Astrocyte (in vitro differentiated cells and primary cell): Measurements from ENCODE around the gene NKG7.

Experiments
- EZH2 ChIP-seq: IDR thresholded peaks from 2 replicates; pipeline ENCODE4 v1.6.1; 2012; ENCODE audit warnings: mild to moderate bottlenecking, low read length, inconsistent platforms; ENCODE audit not compliant: insufficient read depth
- TF ChIP-seq, protein P1 (sequence below): IDR thresholded peaks from 2 replicates; pipeline ENCODE4 v1.5.1; 2011; ENCODE audit warnings: low read depth, mild to moderate bottlenecking, inconsistent platforms, low read length, moderate library complexity; ENCODE audit not compliant: insufficient read depth

DNA sequence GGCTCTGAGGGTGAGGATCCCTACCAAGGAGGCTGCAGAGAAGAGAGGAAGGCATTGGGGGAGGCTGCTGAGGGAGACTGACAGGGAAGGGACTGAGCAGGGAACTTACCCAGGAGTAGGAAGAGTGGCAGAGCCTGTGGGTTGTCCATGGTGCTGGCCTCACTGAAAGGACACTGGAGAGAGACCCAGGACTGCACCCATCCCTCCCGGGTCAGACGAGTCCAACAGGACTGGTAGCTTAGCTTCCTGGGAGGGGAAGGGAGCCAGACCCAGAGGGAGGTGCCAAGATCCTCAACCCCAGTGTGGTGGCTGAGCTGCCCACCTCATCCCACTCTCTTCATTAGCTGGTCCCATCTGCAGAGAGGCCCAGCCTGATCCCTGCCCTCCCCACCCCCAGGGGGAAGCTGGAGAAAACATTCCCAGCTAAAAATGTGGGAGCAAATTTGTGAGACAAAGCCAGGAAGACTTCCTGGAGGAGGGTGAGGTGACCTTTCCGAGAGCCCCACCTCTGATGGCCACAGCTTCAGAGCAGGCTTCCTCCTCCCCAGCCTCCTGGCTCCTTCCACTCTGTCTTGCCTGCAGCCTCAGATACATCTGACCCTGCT, 30.4 kb downstream of the NKG7 start, which contains the start of gene VSIG10L:
- TF ChIP-seq, protein P1, sequence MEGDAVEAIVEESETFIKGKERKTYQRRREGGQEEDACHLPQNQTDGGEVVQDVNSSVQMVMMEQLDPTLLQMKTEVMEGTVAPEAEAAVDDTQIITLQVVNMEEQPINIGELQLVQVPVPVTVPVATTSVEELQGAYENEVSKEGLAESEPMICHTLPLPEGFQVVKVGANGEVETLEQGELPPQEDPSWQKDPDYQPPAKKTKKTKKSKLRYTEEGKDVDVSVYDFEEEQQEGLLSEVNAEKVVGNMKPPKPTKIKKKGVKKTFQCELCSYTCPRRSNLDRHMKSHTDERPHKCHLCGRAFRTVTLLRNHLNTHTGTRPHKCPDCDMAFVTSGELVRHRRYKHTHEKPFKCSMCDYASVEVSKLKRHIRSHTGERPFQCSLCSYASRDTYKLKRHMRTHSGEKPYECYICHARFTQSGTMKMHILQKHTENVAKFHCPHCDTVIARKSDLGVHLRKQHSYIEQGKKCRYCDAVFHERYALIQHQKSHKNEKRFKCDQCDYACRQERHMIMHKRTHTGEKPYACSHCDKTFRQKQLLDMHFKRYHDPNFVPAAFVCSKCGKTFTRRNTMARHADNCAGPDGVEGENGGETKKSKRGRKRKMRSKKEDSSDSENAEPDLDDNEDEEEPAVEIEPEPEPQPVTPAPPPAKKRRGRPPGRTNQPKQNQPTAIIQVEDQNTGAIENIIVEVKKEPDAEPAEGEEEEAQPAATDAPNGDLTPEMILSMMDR, result no peak
- no peak for TF ChIP-seq EZH2
